ENCODE results near the gene AGRN.

DNA sequence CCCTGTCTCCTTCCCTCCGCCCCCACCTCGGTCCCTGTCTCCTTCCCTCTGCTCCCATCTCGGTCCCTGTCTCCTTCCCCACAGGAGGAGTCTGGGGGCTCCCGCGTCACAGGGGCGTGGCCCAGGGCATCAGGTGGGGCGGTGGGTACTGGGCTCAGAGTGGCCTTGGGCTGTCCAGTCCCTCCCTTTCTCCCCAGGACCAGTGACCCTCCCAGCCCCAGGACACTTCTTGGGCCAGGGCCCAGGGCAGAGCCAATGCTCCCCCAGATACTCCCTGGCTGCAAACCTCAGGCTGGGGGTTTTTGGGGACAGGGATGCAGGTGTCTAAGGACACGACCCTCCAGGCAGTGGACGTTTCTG lies 61.0 kb downstream of the AGRN start:
- TF ChIP-seq EZH2 (IDR thresholded peaks at IDR 0.05) (no peak), POLR2AphosphoS5 (IDR thresholded peaks at IDR 0.05; ENCODE audit: low read depth, low read length) (no peak), POLR2A (IDR thresholded peaks at IDR 0.05; ENCODE audit: borderline replicate concordance, extremely low read depth, insufficient read depth, insufficient read length) (no peak), CBX3 (IDR thresholded peaks at IDR 0.05; ENCODE audit: low read depth) (no peak), TCF7L2 (IDR thresholded peaks at IDR 0.05; ENCODE audit: borderline replicate concordance, extremely low read depth, insufficient read depth, insufficient read length) (no peak)
- TF ChIP-seq, protein P1, sequence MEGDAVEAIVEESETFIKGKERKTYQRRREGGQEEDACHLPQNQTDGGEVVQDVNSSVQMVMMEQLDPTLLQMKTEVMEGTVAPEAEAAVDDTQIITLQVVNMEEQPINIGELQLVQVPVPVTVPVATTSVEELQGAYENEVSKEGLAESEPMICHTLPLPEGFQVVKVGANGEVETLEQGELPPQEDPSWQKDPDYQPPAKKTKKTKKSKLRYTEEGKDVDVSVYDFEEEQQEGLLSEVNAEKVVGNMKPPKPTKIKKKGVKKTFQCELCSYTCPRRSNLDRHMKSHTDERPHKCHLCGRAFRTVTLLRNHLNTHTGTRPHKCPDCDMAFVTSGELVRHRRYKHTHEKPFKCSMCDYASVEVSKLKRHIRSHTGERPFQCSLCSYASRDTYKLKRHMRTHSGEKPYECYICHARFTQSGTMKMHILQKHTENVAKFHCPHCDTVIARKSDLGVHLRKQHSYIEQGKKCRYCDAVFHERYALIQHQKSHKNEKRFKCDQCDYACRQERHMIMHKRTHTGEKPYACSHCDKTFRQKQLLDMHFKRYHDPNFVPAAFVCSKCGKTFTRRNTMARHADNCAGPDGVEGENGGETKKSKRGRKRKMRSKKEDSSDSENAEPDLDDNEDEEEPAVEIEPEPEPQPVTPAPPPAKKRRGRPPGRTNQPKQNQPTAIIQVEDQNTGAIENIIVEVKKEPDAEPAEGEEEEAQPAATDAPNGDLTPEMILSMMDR (IDR thresholded peaks at IDR 0.05 in 2 of 3, conservative IDR thresholded peaks at IDR 0.05 in 1 of 3; ENCODE audit: borderline replicate concordance in 1 of 3, insufficient read depth in 1 of 3, low read depth in 2 of 3, low read length in 2 of 3), result no peak

All from HCT116 (cell line).